ENCODE results near the gene NBAS. TPM values are rescaled to one million over a fixed set of nuclear protein-coding genes. Genes with fewer than 3 reads are reported as not detected.

NBAS gene
- polyA plus RNA-seq, 4 donors: 26.0 to 67.2 (median 33.6) TPM

GRCh38 chr2:15142069-15142689, 419.0 kb downstream of the NBAS start:
- DNase-seq (no peak), FAIRE-seq (no peak)
- Histone ChIP-seq H3K9me3 (ENCODE audit: control insufficient read depth in 2 of 2, insufficient read depth in 1 of 2, low read depth in 1 of 2, low read length in 1 of 2) (peaks cover 0 to 3% of the 10 kb centered on the region in 2 donors), H3K27me3 (ENCODE audit: control insufficient read depth in 3 of 3, insufficient read depth in 3 of 3, low read length in 3 of 3) (no peaks in the 10 kb centered on the region), H3K4me1 (ENCODE audit: control insufficient read depth in 3 of 3, insufficient read depth in 2 of 3, low read depth in 1 of 3, low read length in 2 of 3) (no peaks in the 10 kb centered on the region), H3K27ac (ENCODE audit: low read depth in 1 of 3, low read length in 2 of 3) (peak overlapping the region in 1 of 3 donors; percentile 17), H3K36me3 (ENCODE audit: control insufficient read depth in 3 of 3, insufficient read depth in 2 of 3, low read depth in 1 of 3, low read length in 3 of 3) (no peaks in the 10 kb centered on the region), H3K4me3 (ENCODE audit: low read depth in 1 of 3, low read length in 3 of 3) (no peak overlapping the region)
- 40 to 75% (median 50%) methylated on average over 14 of the region's 14 CpGs for WGBS, 3 donors

- WGBS, 3 donors: 86 to 88% (median 88%) methylated on average over 7 of the region's 7 CpGs
- H3K36me3 ChIP-seq (ENCODE audit: control insufficient read depth in 3 of 3, insufficient read depth in 2 of 3, low read depth in 1 of 3, low read length in 3 of 3): no peaks in the 10 kb centered on the region
- no peak for FAIRE-seq
These were observed 419.9 kb downstream of the NBAS start for GRCh38 chr2:15141211-15141610.

GRCh38 chr2:15136639-15137038, 424.5 kb downstream of the NBAS start:
- DNase-seq (no peak), FAIRE-seq (no peak)
- no peaks in the 10 kb centered on the region for H3K36me3 ChIP-seq (ENCODE audit: control insufficient read depth in 3 of 3, insufficient read depth in 2 of 3, low read depth in 1 of 3, low read length in 3 of 3)
- no peak overlapping the region for H3K27ac ChIP-seq (ENCODE audit: low read depth in 1 of 3, low read length in 2 of 3)
- H3K4me3 ChIP-seq (ENCODE audit: low read depth in 1 of 3, low read length in 3 of 3): no peak overlapping the region
- 83 to 90% (median 89%) methylated on average over 6 of the region's 6 CpGs for WGBS, 3 donors
- no peaks in the 10 kb centered on the region for H3K4me1 ChIP-seq (ENCODE audit: control insufficient read depth in 3 of 3, insufficient read depth in 2 of 3, low read depth in 1 of 3, low read length in 2 of 3)
- no peaks in the 10 kb centered on the region for H3K27me3 ChIP-seq (ENCODE audit: control insufficient read depth in 3 of 3, insufficient read depth in 3 of 3, low read length in 3 of 3)
- H3K9me3 ChIP-seq (ENCODE audit: control insufficient read depth in 2 of 2, insufficient read depth in 1 of 2, low read depth in 1 of 2, low read length in 1 of 2): peaks cover 0 to 3% of the 10 kb centered on the region in 2 donors

More at GRCh38 chr2:15141211-15141610, 419.9 kb downstream of the NBAS start:
- peaks cover 0 to 3% of the 10 kb centered on the region in 2 donors for H3K9me3 ChIP-seq (ENCODE audit: control insufficient read depth in 2 of 2, insufficient read depth in 1 of 2, low read depth in 1 of 2, low read length in 1 of 2)
- no peak overlapping the region for H3K27ac ChIP-seq (ENCODE audit: low read depth in 1 of 3, low read length in 2 of 3)
- no peak overlapping the region for H3K4me3 ChIP-seq (ENCODE audit: low read depth in 1 of 3, low read length in 3 of 3)
- DNase-seq: no peak
- H3K4me1 ChIP-seq (ENCODE audit: control insufficient read depth in 3 of 3, insufficient read depth in 2 of 3, low read depth in 1 of 3, low read length in 2 of 3): no peaks in the 10 kb centered on the region
- no peaks in the 10 kb centered on the region for H3K27me3 ChIP-seq (ENCODE audit: control insufficient read depth in 3 of 3, insufficient read depth in 3 of 3, low read length in 3 of 3)

GRCh38 chr2:15134957-15135356, 426.2 kb downstream of the NBAS start:
- peaks cover 0 to under 1% of the 10 kb centered on the region in 2 donors for H3K9me3 ChIP-seq (ENCODE audit: control insufficient read depth in 2 of 2, insufficient read depth in 1 of 2, low read depth in 1 of 2, low read length in 1 of 2)
- H3K36me3 ChIP-seq (ENCODE audit: control insufficient read depth in 3 of 3, insufficient read depth in 2 of 3, low read depth in 1 of 3, low read length in 3 of 3): no peaks in the 10 kb centered on the region
- FAIRE-seq: no peak
- H3K4me3 ChIP-seq (ENCODE audit: low read depth in 1 of 3, low read length in 3 of 3): no peak overlapping the region
- 83 to 94% (median 91%) methylated on average over 3 of the region's 3 CpGs for WGBS, 3 donors
- no peaks in the 10 kb centered on the region for H3K27me3 ChIP-seq (ENCODE audit: control insufficient read depth in 3 of 3, insufficient read depth in 3 of 3, low read length in 3 of 3)
- H3K27ac ChIP-seq (ENCODE audit: low read depth in 1 of 3, low read length in 2 of 3): no peak overlapping the region
- no peaks in the 10 kb centered on the region for H3K4me1 ChIP-seq (ENCODE audit: control insufficient read depth in 3 of 3, insufficient read depth in 2 of 3, low read depth in 1 of 3, low read length in 2 of 3)
- DNase-seq: no peak

- no peak overlapping the region for H3K4me3 ChIP-seq (ENCODE audit: low read depth in 1 of 3, low read length in 3 of 3)
These were observed 427.7 kb downstream of the NBAS start for GRCh38 chr2:15133461-15133860.

GRCh38 chr2:15128846-15129245, 432.3 kb downstream of the NBAS start:
- Histone ChIP-seq H3K4me3 (ENCODE audit: low read depth in 1 of 3, low read length in 3 of 3) (no peak overlapping the region), H3K4me1 (ENCODE audit: control insufficient read depth in 3 of 3, insufficient read depth in 2 of 3, low read depth in 1 of 3, low read length in 2 of 3) (peaks cover 0 to 17% (median 5%) of the 10 kb centered on the region in 3 donors), H3K36me3 (ENCODE audit: control insufficient read depth in 3 of 3, insufficient read depth in 2 of 3, low read depth in 1 of 3, low read length in 3 of 3) (no peaks in the 10 kb centered on the region), H3K9me3 (ENCODE audit: control insufficient read depth in 2 of 2, insufficient read depth in 1 of 2, low read depth in 1 of 2, low read length in 1 of 2) (peaks cover 0 to 4% of the 10 kb centered on the region in 2 donors), H3K27ac (ENCODE audit: low read depth in 1 of 3, low read length in 2 of 3) (no peak overlapping the region), H3K27me3 (ENCODE audit: control insufficient read depth in 3 of 3, insufficient read depth in 3 of 3, low read length in 3 of 3) (no peaks in the 10 kb centered on the region)
- FAIRE-seq: no peak
- DNase-seq: no peak
- 75 to 81% (median 79%) methylated on average over 9 to 10 of the region's 10 CpGs for WGBS, 3 donors

More at GRCh38 chr2:15133461-15133860, 427.7 kb downstream of the NBAS start:
- no peak for FAIRE-seq
- H3K27ac ChIP-seq (ENCODE audit: low read depth in 1 of 3, low read length in 2 of 3): no peak overlapping the region
- H3K27me3 ChIP-seq (ENCODE audit: control insufficient read depth in 3 of 3, insufficient read depth in 3 of 3, low read length in 3 of 3): no peaks in the 10 kb centered on the region
- DNase-seq: no peak
- no peaks in the 10 kb centered on the region for H3K4me1 ChIP-seq (ENCODE audit: control insufficient read depth in 3 of 3, insufficient read depth in 2 of 3, low read depth in 1 of 3, low read length in 2 of 3)
- no peaks in the 10 kb centered on the region for H3K9me3 ChIP-seq (ENCODE audit: control insufficient read depth in 2 of 2, insufficient read depth in 1 of 2, low read depth in 1 of 2, low read length in 1 of 2)
- H3K36me3 ChIP-seq (ENCODE audit: control insufficient read depth in 3 of 3, insufficient read depth in 2 of 3, low read depth in 1 of 3, low read length in 3 of 3): no peaks in the 10 kb centered on the region

- WGBS, 3 donors: 45 to 86% (median 75%) methylated on average over 3 of the region's 3 CpGs
- Histone ChIP-seq H3K4me3 (ENCODE audit: low read depth in 1 of 3, low read length in 3 of 3) (no peak overlapping the region), H3K27ac (ENCODE audit: low read depth in 1 of 3, low read length in 2 of 3) (peak overlapping the region in 1 of 3 donors; percentile 1), H3K9me3 (ENCODE audit: control insufficient read depth in 2 of 2, insufficient read depth in 1 of 2, low read depth in 1 of 2, low read length in 1 of 2) (peaks cover 0 to 4% of the 10 kb centered on the region in 2 donors), H3K4me1 (ENCODE audit: control insufficient read depth in 3 of 3, insufficient read depth in 2 of 3, low read depth in 1 of 3, low read length in 2 of 3) (peaks cover 0 to 17% (median 5%) of the 10 kb centered on the region in 3 donors), H3K27me3 (ENCODE audit: control insufficient read depth in 3 of 3, insufficient read depth in 3 of 3, low read length in 3 of 3) (no peaks in the 10 kb centered on the region), H3K36me3 (ENCODE audit: control insufficient read depth in 3 of 3, insufficient read depth in 2 of 3, low read depth in 1 of 3, low read length in 3 of 3) (no peaks in the 10 kb centered on the region)
- DNase-seq: no peak
- FAIRE-seq: no peak
These were observed 433.3 kb downstream of the NBAS start for GRCh38 chr2:15127876-15128275.

GRCh38 chr2:15127301-15127700, 433.8 kb downstream of the NBAS start:
- WGBS, 3 donors: 20 to 52% (median 38%) methylated on average over 4 of the region's 4 CpGs

GRCh38 chr2:15126373-15126772, 434.8 kb downstream of the NBAS start:
- Histone ChIP-seq H3K4me3 (ENCODE audit: low read depth in 1 of 3, low read length in 3 of 3) (no peak overlapping the region), H3K36me3 (ENCODE audit: control insufficient read depth in 3 of 3, insufficient read depth in 2 of 3, low read depth in 1 of 3, low read length in 3 of 3) (no peaks in the 10 kb centered on the region), H3K27ac (ENCODE audit: low read depth in 1 of 3, low read length in 2 of 3) (no peak overlapping the region), H3K27me3 (ENCODE audit: control insufficient read depth in 3 of 3, insufficient read depth in 3 of 3, low read length in 3 of 3) (no peaks in the 10 kb centered on the region), H3K9me3 (ENCODE audit: control insufficient read depth in 2 of 2, insufficient read depth in 1 of 2, low read depth in 1 of 2, low read length in 1 of 2) (peaks cover 0 to 4% of the 10 kb centered on the region in 2 donors), H3K4me1 (ENCODE audit: control insufficient read depth in 3 of 3, insufficient read depth in 2 of 3, low read depth in 1 of 3, low read length in 2 of 3) (peaks cover 0 to 17% (median 5%) of the 10 kb centered on the region in 3 donors)
- FAIRE-seq: no peak
- DNase-seq: no peak
- 95 to 97% (median 95%) methylated on average over 1 of the region's 1 CpG for WGBS, 3 donors

More at GRCh38 chr2:15127301-15127700, 433.8 kb downstream of the NBAS start:
- no peaks in the 10 kb centered on the region for H3K27me3 ChIP-seq (ENCODE audit: control insufficient read depth in 3 of 3, insufficient read depth in 3 of 3, low read length in 3 of 3)
- peaks cover 0 to 17% (median 5%) of the 10 kb centered on the region in 3 donors for H3K4me1 ChIP-seq (ENCODE audit: control insufficient read depth in 3 of 3, insufficient read depth in 2 of 3, low read depth in 1 of 3, low read length in 2 of 3)
- peak overlapping the region in 1 of 3 donors; percentile 1 for H3K27ac ChIP-seq (ENCODE audit: low read depth in 1 of 3, low read length in 2 of 3)
- H3K4me3 ChIP-seq (ENCODE audit: low read depth in 1 of 3, low read length in 3 of 3): no peak overlapping the region
- FAIRE-seq (no peak), DNase-seq (peak; percentile 47 to 62)
- peaks cover 0 to 4% of the 10 kb centered on the region in 2 donors for H3K9me3 ChIP-seq (ENCODE audit: control insufficient read depth in 2 of 2, insufficient read depth in 1 of 2, low read depth in 1 of 2, low read length in 1 of 2)
- H3K36me3 ChIP-seq (ENCODE audit: control insufficient read depth in 3 of 3, insufficient read depth in 2 of 3, low read depth in 1 of 3, low read length in 3 of 3): no peaks in the 10 kb centered on the region
